ENCODE measurements around the gene RGS13.
"Not testable (repeated sequence)": the region's sequence is repeated elsewhere in the genome, so short reads cannot be mapped to it uniquely, and the experiment has no call there.

RGS13 gene

GRCh38 chr1:192675716-192676115 is 39.8 kb downstream of the RGS13 start:
- DNase-seq (ENCODE audit: low read depth in 2 of 3, low spot score in 1 of 3), result no peak

- no peak for DNase-seq (ENCODE audit: low read depth in 2 of 3, low spot score in 1 of 3)
Observed at GRCh38 chr1:192678099-192678498, 42.2 kb downstream of the RGS13 start.

GRCh38 chr1:192682335-192682734 is 46.4 kb downstream of the RGS13 start:
- no peak for DNase-seq (ENCODE audit: low read depth in 2 of 3, low spot score in 1 of 3)

- DNase-seq (ENCODE audit: low read depth in 2 of 3, low spot score in 1 of 3), result not testable (repeated sequence)
Observed at GRCh38 chr1:192683081-192683480, 47.1 kb downstream of the RGS13 start.

GRCh38 chr1:192689459-192689858 is 53.5 kb downstream of the RGS13 start:
- DNase-seq (ENCODE audit: low read depth in 2 of 3, low spot score in 1 of 3), result no peak

- DNase-seq (ENCODE audit: low read depth in 2 of 3, low spot score in 1 of 3), result no peak
Observed at GRCh38 chr1:192691041-192691440, 55.1 kb downstream of the RGS13 start.

GRCh38 chr1:192696082-192696481 is 60.1 kb downstream of the RGS13 start:
- no peak for DNase-seq (ENCODE audit: low read depth in 2 of 3, low spot score in 1 of 3)

GRCh38 chr1:192697771-192698170 is 61.8 kb downstream of the RGS13 start:
- no peak for DNase-seq (ENCODE audit: low read depth in 2 of 3, low spot score in 1 of 3)

GRCh38 chr1:192698731-192699130 is 62.8 kb downstream of the RGS13 start:
- no peak for DNase-seq (ENCODE audit: low read depth in 2 of 3, low spot score in 1 of 3)

GRCh38 chr1:192700834-192701271 is 64.9 kb downstream of the RGS13 start:
- DNase-seq (ENCODE audit: low read depth in 2 of 3, low spot score in 1 of 3), result no peak

GRCh38 chr1:192702212-192702902 is 66.4 kb downstream of the RGS13 start:
- no peak for DNase-seq (ENCODE audit: low read depth in 2 of 3, low spot score in 1 of 3)

- no peak for DNase-seq (ENCODE audit: low read depth in 2 of 3, low spot score in 1 of 3)
Observed at GRCh38 chr1:192703283-192704206, 67.6 kb downstream of the RGS13 start.

GRCh38 chr1:192705510-192705909 is 69.6 kb downstream of the RGS13 start:
- no peak for DNase-seq (ENCODE audit: low read depth in 2 of 3, low spot score in 1 of 3)

GRCh38 chr1:192706936-192707335 is 71.0 kb downstream of the RGS13 start:
- no peak for DNase-seq (ENCODE audit: low read depth in 2 of 3, low spot score in 1 of 3)

- no peak for DNase-seq (ENCODE audit: low read depth in 2 of 3, low spot score in 1 of 3)
Observed at GRCh38 chr1:192707978-192708547, 72.1 kb downstream of the RGS13 start.

- no peak for DNase-seq (ENCODE audit: low read depth in 2 of 3, low spot score in 1 of 3)
Observed at GRCh38 chr1:192709544-192709943, 73.6 kb downstream of the RGS13 start.

All from stimulated activated CD4-positive, alpha-beta T cell treated with anti-CD3 and anti-CD28 coated beads, Interleukin-12 subunit alpha, Interleukin-12 subunit beta, amount 100 ng/mL, for 48 hours (primary cell).